Keratinocyte (primary cell): ENCODE results near the gene CMTM7. TPM values are rescaled to one million over a fixed set of nuclear protein-coding genes. Genes with fewer than 3 reads are reported as not detected.

Experiments
- DNase-seq: peaks from one replicate; pipeline ENCODE4 v3.0.0-alpha.2; 2011; ENCODE audit warnings: low read depth, missing footprints, low spot score
- FAIRE-seq: peaks from 2 replicates; lab custom pipeline; 2011; peaks lifted over from hg19 to GRCh38; lab: Jason Lieb, UNC
- H2AFZ ChIP-seq: 2 replicates; pipeline ENCODE4 v1.6.0; 2012; ENCODE audit warnings: low read length, control low read depth, inconsistent platforms; ENCODE audit not compliant: control insufficient read depth
- H3K27ac ChIP-seq: 2 replicates; pipeline ENCODE4 v1.5.1; 2011; ENCODE audit warnings: low read length; ENCODE audit not compliant: control insufficient read depth, insufficient read depth
- H3K27me3 ChIP-seq: 3 replicates; pipeline ENCODE4 v1.6.0; 2011; ENCODE audit warnings: low read length; ENCODE audit not compliant: control insufficient read depth, insufficient read depth; ENCODE audit errors: extremely low read depth
- H3K36me3 ChIP-seq, 2 experiments: 2 replicates in 1 of 2; 3 replicates in 1 of 2; pipeline ENCODE4 v1.5.1; 2011; ENCODE audit warnings: low read length in 2 of 2, mild to moderate bottlenecking in 1 of 2; ENCODE audit not compliant: control insufficient read depth in 2 of 2, insufficient read depth in 2 of 2; ENCODE audit errors: extremely low read depth in 1 of 2
- H3K4me1 ChIP-seq: 3 replicates; pipeline ENCODE4 v1.5.1; 2011; ENCODE audit warnings: low read length; ENCODE audit not compliant: control insufficient read depth, insufficient read depth; ENCODE audit errors: extremely low read depth
- H3K4me2 ChIP-seq: 3 replicates; pipeline ENCODE4 v1.6.0; 2011; ENCODE audit warnings: low read depth, low read length; ENCODE audit not compliant: control insufficient read depth, insufficient read depth; ENCODE audit errors: extremely low read depth
- H3K4me3 ChIP-seq, 3 experiments: fragments of 200-600 bp in 1 of 3; sonication (generic) in 1 of 3; 2 replicates in 2 of 3; 3 replicates in 1 of 3; pipeline ENCODE4 v1.5.1; 2011 to 2016; ENCODE audit warnings: low read length in 3 of 3, mild to moderate bottlenecking in 3 of 3, control low read depth in 2 of 3, inconsistent platforms in 1 of 3, low read depth in 1 of 3, mixed read lengths in 1 of 3, mixed run types in 1 of 3, moderate library complexity in 1 of 3; ENCODE audit not compliant: control insufficient read depth in 2 of 3, insufficient read depth in 2 of 3; ENCODE audit errors: extremely low read depth in 1 of 3
- H3K79me2 ChIP-seq: 2 replicates; pipeline ENCODE4 v1.6.0; 2012; ENCODE audit warnings: low read length; ENCODE audit not compliant: control insufficient read depth, insufficient read depth
- H3K9ac ChIP-seq: 3 replicates; pipeline ENCODE4 v1.6.0; 2011; ENCODE audit warnings: low read length; ENCODE audit not compliant: control insufficient read depth, insufficient read depth; ENCODE audit errors: extremely low read depth
- H3K9me1 ChIP-seq: 3 replicates; pipeline ENCODE4 v1.6.0; 2011; ENCODE audit warnings: low read length; ENCODE audit not compliant: control insufficient read depth, insufficient read depth; ENCODE audit errors: extremely low read depth
- H3K9me3 ChIP-seq: 2 replicates; pipeline ENCODE4 v1.5.1; 2012; ENCODE audit warnings: low read depth, low read length; ENCODE audit not compliant: control insufficient read depth
- H4K20me1 ChIP-seq: 3 replicates; pipeline ENCODE4 v1.6.0; 2011; ENCODE audit warnings: low read length; ENCODE audit not compliant: control insufficient read depth, insufficient read depth; ENCODE audit errors: extremely low read depth
- EZH2 ChIP-seq: IDR thresholded peaks from one replicate; pipeline ENCODE4 v1.6.1; 2012; ENCODE audit warnings: inconsistent platforms, mild to moderate bottlenecking, low read length, moderate library complexity
- dilution Hi-C: fragments of 300-500 bp; cut with MboI; formaldehyde crosslinking; loops from one replicate; pipeline ENCODE4 v1.7.0; 2020; ENCODE audit warnings: low sequenced_read_pairs; ENCODE audit not compliant: extremely low pct_ligation_motif_present
- polyA plus RNA-seq, 5 experiments: library from polyadenylated mRNA; depleted of rRNA in 3 of 5; stranded (reverse) in 3 of 5; stranded (forward) in 1 of 5; unstranded in 1 of 5; fragments of >200 nt; gene quantifications; 1 replicate in 1 of 5; 2 replicates in 3 of 5; 3 replicates in 1 of 5; pipeline versions ENCODE4 v1.2.1 to v1.2.3, GENCODE V29; 2011 to 2012; ENCODE audit warnings: missing spikeins in 2 of 5, low read depth in 1 of 5, low replicate concordance in 1 of 5
- TF ChIP-seq, protein P1 (sequence below), 3 experiments: IDR thresholded peaks in 1 of 3; conservative IDR thresholded peaks in 1 of 3; optimal IDR thresholded peaks in 1 of 3; 2 replicates in 2 of 3; 3 replicates in 1 of 3; pipeline versions ENCODE3 to v1.5.1; 2011; ENCODE audit warnings: low read length in 3 of 3, mild to moderate bottlenecking in 3 of 3, moderate library complexity in 2 of 3, control low read depth in 1 of 3, inconsistent platforms in 1 of 3; ENCODE audit not compliant: insufficient read depth in 2 of 3; ENCODE audit errors: extremely low read depth in 1 of 3

The CMTM7 gene
- polyA plus RNA-seq, 1 donor (not counting 4 experiments of a cell fraction or from before 2014, with no cell fraction given) = 47.2 TPM

DNA sequence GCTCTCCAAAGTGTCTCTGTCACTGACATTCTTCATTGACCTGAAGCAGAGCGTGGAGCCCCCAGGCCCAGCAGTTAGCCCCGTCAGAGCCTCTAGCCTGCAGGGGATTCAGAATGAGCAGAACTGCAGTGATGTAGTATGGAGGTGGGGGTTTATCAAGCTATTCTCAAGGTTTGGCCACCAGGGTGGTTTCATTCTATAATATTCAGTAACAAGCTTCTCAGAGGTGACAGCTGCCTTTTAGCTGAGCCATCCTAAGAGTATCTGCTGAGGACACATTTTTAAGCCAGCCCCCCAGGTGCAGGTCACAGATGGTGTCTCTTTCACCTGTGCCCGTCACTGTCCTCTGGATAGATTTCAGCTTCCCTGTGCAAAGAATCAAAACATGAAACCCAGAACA is 31.9 kb downstream of the CMTM7 start:
- H3K27ac ChIP-seq = no peak overlapping the region
- no peaks in the 10 kb centered on the region for H4K20me1 ChIP-seq
- TF ChIP-seq EZH2 = no peak
- TF ChIP-seq, protein P1, sequence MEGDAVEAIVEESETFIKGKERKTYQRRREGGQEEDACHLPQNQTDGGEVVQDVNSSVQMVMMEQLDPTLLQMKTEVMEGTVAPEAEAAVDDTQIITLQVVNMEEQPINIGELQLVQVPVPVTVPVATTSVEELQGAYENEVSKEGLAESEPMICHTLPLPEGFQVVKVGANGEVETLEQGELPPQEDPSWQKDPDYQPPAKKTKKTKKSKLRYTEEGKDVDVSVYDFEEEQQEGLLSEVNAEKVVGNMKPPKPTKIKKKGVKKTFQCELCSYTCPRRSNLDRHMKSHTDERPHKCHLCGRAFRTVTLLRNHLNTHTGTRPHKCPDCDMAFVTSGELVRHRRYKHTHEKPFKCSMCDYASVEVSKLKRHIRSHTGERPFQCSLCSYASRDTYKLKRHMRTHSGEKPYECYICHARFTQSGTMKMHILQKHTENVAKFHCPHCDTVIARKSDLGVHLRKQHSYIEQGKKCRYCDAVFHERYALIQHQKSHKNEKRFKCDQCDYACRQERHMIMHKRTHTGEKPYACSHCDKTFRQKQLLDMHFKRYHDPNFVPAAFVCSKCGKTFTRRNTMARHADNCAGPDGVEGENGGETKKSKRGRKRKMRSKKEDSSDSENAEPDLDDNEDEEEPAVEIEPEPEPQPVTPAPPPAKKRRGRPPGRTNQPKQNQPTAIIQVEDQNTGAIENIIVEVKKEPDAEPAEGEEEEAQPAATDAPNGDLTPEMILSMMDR (optimal IDR thresholded peaks at IDR 0.05 in 1 of 3, IDR thresholded peaks at IDR 0.05 in 1 of 3, conservative IDR thresholded peaks at IDR 0.05 in 1 of 3; ENCODE audit: extremely low read depth in 1 of 3, insufficient read depth in 2 of 3, low read length in 3 of 3) = no peak
- no peaks in the 10 kb centered on the region for H3K27me3 ChIP-seq
- dilution Hi-C loops = no loop called here
- no peaks in the 10 kb centered on the region for H3K9me1 ChIP-seq
- no peak for DNase-seq
- no peaks in the 10 kb centered on the region for H3K9me3 ChIP-seq
- H3K4me2 ChIP-seq = no peak overlapping the region
- H2AFZ ChIP-seq = no peak overlapping the region
- peaks cover 80% of the 10 kb centered on the region for H3K79me2 ChIP-seq
- H3K4me1 ChIP-seq = peaks cover 37% of the 10 kb centered on the region
- no peak overlapping the region for H3K4me3 ChIP-seq
- peaks cover 0 to 2% of the 10 kb centered on the region in 2 experiments for H3K36me3 ChIP-seq
- no peak for FAIRE-seq
- no peak overlapping the region for H3K9ac ChIP-seq

DNA sequence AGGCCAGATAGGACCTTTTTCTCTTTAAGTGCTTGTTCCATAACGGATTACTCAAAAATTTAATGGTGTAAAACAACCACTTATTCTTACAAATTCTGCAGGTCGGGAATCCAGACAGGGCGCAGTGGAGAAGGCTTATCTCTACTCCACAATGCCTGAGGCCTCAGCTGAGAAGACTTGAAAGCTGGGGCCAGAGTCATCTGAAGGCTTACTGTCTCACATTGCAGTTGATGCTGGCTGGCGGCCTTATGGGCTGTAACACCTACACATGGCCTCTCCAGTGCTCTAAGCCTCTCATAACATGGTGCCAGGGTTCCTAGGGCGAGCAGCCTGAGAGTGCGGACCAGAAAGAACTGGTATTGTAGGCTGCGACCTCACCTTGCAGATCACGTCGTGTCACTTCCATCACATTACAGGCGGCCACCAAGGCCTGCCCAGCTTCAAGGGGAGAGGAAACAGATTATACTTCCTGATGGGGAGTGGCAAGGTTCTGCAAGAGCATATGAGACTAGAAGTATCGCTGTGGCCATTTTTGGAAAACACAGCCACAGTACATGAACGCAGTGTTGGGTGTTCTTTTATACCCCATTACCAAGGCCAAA is 32.4 kb downstream of the CMTM7 start:
- Histone ChIP-seq H2AFZ (no peak overlapping the region), H3K9me1 (no peaks in the 10 kb centered on the region), H3K79me2 (peaks cover 79% of the 10 kb centered on the region), H3K27me3 (no peaks in the 10 kb centered on the region), H3K9ac (no peak overlapping the region), H3K4me3 (no peak overlapping the region), H3K4me1 (peaks cover 37% of the 10 kb centered on the region), H3K27ac (no peak overlapping the region), H3K36me3 (peaks cover 0 to 4% of the 10 kb centered on the region in 2 experiments), H3K4me2 (no peak overlapping the region), H4K20me1 (no peaks in the 10 kb centered on the region), H3K9me3 (no peaks in the 10 kb centered on the region)
- TF ChIP-seq EZH2 = no peak
- TF ChIP-seq, protein P1 (optimal IDR thresholded peaks at IDR 0.05 in 1 of 3, IDR thresholded peaks at IDR 0.05 in 1 of 3, conservative IDR thresholded peaks at IDR 0.05 in 1 of 3; ENCODE audit: extremely low read depth in 1 of 3, insufficient read depth in 2 of 3, low read length in 3 of 3) = no peak
- FAIRE-seq = no peak
- DNase-seq = no peak
- dilution Hi-C loops = no loop called here
